ENCODE data around the gene PQBP1. TPM values are rescaled to one million over a fixed set of nuclear protein-coding genes. Genes with fewer than 3 reads are reported as not detected.

Gene PQBP1
- total RNA-seq, 2 donors from 2014 or later: 46.6 to 69.0 TPM

GRCh38 chrX:48890934-48891401 is 6.8 kb upstream of the PQBP1 start:
- Mint-ChIP-seq H3K27me3 (ENCODE audit: insufficient read depth) (peaks cover 3% of the 10 kb centered on the region), H3K27ac (peak overlapping the region; percentile 40), H3K4me1 (no peaks in the 10 kb centered on the region), H3K36me3 (ENCODE audit: low read depth) (peaks cover 8% of the 10 kb centered on the region), H3K4me3 (peak overlapping the region; percentile 59), H3K9me3 (peaks cover 64% of the 10 kb centered on the region)
- DNase-seq: peak; percentile 66
- Histone ChIP-seq H3K9me3 (ENCODE audit: control insufficient read depth, low read length) (no peaks in the 10 kb centered on the region), H3K4me3 (ENCODE audit: low read length) (peak overlapping the region; percentile 69), H3K9ac (ENCODE audit: extremely low read depth, low read length, poor library complexity, severe bottlenecking) (no peak overlapping the region), H3K36me3 (ENCODE audit: control insufficient read depth, insufficient read depth, low read length) (peaks cover 8% of the 10 kb centered on the region), H3K27me3 (ENCODE audit: control insufficient read depth, insufficient read depth, low read length, poor library complexity, severe bottlenecking) (no peaks in the 10 kb centered on the region), H3K4me1 (ENCODE audit: control insufficient read depth, insufficient read depth, low read length) (no peaks in the 10 kb centered on the region), H3K27ac (ENCODE audit: low read depth, low read length) (no peak overlapping the region)
- WGBS, 2 experiments (ENCODE audit: insufficient coverage in 1 of 2, insufficient read length in 1 of 2): 3% methylated on average over 35 of the region's 35 CpGs; no CpG with 5 or more reads in 1 of the 2 experiments
- TF ChIP-seq CTCF (conservative IDR thresholded peaks at IDR 0.05): no peak

- peak overlapping the region; percentile 69 for H3K4me3 ChIP-seq (ENCODE audit: low read length)
- H3K27me3 ChIP-seq (ENCODE audit: control insufficient read depth, insufficient read depth, low read length, poor library complexity, severe bottlenecking): no peaks in the 10 kb centered on the region
- H3K27me3 Mint-ChIP-seq (ENCODE audit: insufficient read depth): peaks cover 3% of the 10 kb centered on the region
- H3K27ac Mint-ChIP-seq: no peak overlapping the region
- DNase-seq: peak; percentile 92
- peak overlapping the region; percentile 59 for H3K4me3 Mint-ChIP-seq
- H3K4me1 Mint-ChIP-seq: no peaks in the 10 kb centered on the region
- TF ChIP-seq CTCF (conservative IDR thresholded peaks at IDR 0.05): peak; percentile 64
- peaks cover 8% of the 10 kb centered on the region for H3K36me3 ChIP-seq (ENCODE audit: control insufficient read depth, insufficient read depth, low read length)
- WGBS, 2 experiments (ENCODE audit: insufficient coverage in 1 of 2, insufficient read length in 1 of 2): 7 to 14% methylated on average over 6 to 49 of the region's 68 CpGs
- H3K27ac ChIP-seq (ENCODE audit: low read depth, low read length): no peak overlapping the region
- no peak overlapping the region for H3K9ac ChIP-seq (ENCODE audit: extremely low read depth, low read length, poor library complexity, severe bottlenecking)
- no peaks in the 10 kb centered on the region for H3K4me1 ChIP-seq (ENCODE audit: control insufficient read depth, insufficient read depth, low read length)
- H3K36me3 Mint-ChIP-seq (ENCODE audit: low read depth): peaks cover 12% of the 10 kb centered on the region
- H3K9me3 ChIP-seq (ENCODE audit: control insufficient read depth, low read length): no peaks in the 10 kb centered on the region
- H3K9me3 Mint-ChIP-seq: peaks cover 63% of the 10 kb centered on the region
Observed at GRCh38 chrX:48891402-48892288, 6.1 kb upstream of the PQBP1 start.

DNA sequence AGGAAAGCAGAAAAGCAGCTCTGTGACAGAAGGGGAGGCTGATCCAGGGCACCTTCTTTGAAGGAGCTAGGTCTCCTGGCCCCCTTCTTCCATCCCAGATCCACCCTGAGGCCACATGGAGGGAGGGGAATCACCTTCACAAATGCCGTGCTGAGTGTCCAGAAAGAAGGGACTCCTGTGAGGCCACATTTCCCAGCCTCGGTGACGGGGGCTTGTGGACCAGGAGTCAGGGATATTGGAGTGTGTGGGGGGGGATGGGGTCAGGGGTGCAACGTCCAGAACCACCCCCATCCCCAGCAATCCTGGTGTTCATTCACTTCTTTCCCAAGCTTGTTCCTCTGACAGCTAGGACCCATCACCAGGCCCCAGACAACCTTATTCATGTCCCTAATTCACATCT is 4.8 kb upstream of the PQBP1 start:
- H3K36me3 Mint-ChIP-seq (ENCODE audit: low read depth): peaks cover 12% of the 10 kb centered on the region
- Histone ChIP-seq H3K27ac (ENCODE audit: low read depth, low read length) (no peak overlapping the region), H3K4me3 (ENCODE audit: low read length) (no peak overlapping the region), H3K4me1 (ENCODE audit: control insufficient read depth, insufficient read depth, low read length) (no peaks in the 10 kb centered on the region), H3K9me3 (ENCODE audit: control insufficient read depth, low read length) (no peaks in the 10 kb centered on the region), H3K36me3 (ENCODE audit: control insufficient read depth, insufficient read depth, low read length) (peaks cover 8% of the 10 kb centered on the region), H3K9ac (ENCODE audit: extremely low read depth, low read length, poor library complexity, severe bottlenecking) (no peak overlapping the region), H3K27me3 (ENCODE audit: control insufficient read depth, insufficient read depth, low read length, poor library complexity, severe bottlenecking) (no peaks in the 10 kb centered on the region)
- peaks cover 59% of the 10 kb centered on the region for H3K9me3 Mint-ChIP-seq
- no peak overlapping the region for H3K27ac Mint-ChIP-seq
- H3K4me3 Mint-ChIP-seq: no peak overlapping the region
- no peaks in the 10 kb centered on the region for H3K4me1 Mint-ChIP-seq
- 89% methylated on average over 1 of the region's 4 CpGs; no CpG with 5 or more reads in 1 of the 2 experiments for WGBS, 2 experiments (ENCODE audit: insufficient coverage in 1 of 2, insufficient read length in 1 of 2)
- no peak for DNase-seq
- no peak for TF ChIP-seq CTCF (conservative IDR thresholded peaks at IDR 0.05)
- H3K27me3 Mint-ChIP-seq (ENCODE audit: insufficient read depth): peaks cover 3% of the 10 kb centered on the region
